HG02884 (cell line): Measurements from ENCODE around the gene ASTN2.

Experiments
- ATAC-seq: cut with Tn5 transposase; IDR thresholded peaks from one replicate; pipeline ENCODE4 v1.9.1; 2021; ENCODE audit warnings: mild to moderate bottlenecking, moderate library complexity; ENCODE audit not compliant: unreplicated experiment

Gene ASTN2, protein sequence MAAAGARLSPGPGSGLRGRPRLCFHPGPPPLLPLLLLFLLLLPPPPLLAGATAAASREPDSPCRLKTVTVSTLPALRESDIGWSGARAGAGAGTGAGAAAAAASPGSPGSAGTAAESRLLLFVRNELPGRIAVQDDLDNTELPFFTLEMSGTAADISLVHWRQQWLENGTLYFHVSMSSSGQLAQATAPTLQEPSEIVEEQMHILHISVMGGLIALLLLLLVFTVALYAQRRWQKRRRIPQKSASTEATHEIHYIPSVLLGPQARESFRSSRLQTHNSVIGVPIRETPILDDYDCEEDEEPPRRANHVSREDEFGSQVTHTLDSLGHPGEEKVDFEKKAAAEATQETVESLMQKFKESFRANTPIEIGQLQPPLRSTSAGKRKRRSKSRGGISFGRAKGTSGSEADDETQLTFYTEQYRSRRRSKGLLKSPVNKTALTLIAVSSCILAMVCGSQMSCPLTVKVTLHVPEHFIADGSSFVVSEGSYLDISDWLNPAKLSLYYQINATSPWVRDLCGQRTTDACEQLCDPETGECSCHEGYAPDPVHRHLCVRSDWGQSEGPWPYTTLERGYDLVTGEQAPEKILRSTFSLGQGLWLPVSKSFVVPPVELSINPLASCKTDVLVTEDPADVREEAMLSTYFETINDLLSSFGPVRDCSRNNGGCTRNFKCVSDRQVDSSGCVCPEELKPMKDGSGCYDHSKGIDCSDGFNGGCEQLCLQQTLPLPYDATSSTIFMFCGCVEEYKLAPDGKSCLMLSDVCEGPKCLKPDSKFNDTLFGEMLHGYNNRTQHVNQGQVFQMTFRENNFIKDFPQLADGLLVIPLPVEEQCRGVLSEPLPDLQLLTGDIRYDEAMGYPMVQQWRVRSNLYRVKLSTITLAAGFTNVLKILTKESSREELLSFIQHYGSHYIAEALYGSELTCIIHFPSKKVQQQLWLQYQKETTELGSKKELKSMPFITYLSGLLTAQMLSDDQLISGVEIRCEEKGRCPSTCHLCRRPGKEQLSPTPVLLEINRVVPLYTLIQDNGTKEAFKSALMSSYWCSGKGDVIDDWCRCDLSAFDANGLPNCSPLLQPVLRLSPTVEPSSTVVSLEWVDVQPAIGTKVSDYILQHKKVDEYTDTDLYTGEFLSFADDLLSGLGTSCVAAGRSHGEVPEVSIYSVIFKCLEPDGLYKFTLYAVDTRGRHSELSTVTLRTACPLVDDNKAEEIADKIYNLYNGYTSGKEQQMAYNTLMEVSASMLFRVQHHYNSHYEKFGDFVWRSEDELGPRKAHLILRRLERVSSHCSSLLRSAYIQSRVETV (N-terminal part only)

GRCh38 chr9:117414906-117415331 is at the start of gene ASTN2:
TSS of gene ASTN2 (minus strand) at chr9:117415057. CDS start at chr9:117414938, 119 bp downstream.
- ATAC-seq = no peak

DNA sequence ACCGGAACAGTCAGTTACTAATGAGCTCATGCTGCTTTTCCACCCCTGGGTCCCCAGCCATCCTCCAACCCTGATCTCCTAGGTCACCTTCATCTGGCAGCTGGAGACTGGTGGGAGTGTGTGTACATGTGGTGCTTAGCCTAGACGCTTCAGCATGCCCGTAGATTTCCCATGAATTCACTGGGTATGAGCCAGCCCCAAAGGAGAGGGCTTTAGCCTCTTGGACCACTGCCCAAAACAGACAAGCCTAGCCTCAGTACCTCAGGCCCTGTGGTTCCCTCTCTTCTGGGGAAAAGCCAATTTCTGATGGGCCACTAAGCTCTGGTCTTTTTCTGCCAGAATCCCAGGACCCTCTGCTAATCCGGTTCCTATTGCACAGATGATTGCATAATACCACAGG is 48.0 kb upstream of the ASTN2 start:
- no peak for ATAC-seq

GRCh38 chr9:117461386-117461785 is 46.5 kb upstream of the ASTN2 start:
- ATAC-seq = no peak

DNA sequence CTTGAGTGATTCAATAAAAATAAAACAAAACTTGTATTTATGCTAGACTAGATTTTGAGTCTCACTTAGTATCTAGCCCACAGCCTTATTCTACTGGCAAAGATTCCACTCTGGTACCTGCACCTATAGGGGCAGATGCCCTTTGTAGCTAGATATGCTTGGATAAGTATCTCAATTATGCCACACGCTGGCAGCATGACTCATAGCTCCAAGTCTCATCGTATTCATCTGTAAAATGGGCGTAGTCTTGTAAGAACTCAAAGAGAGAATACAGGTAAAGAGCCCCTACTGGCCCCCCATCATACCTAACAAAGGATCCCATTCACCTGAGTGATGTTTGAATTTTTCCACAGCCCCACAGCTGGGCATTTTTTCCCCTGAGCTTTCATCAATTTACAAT is 45.9 kb upstream of the ASTN2 start:
- no peak for ATAC-seq

GRCh38 chr9:117459913-117460312 is 45.1 kb upstream of the ASTN2 start:
- no peak for ATAC-seq

DNA sequence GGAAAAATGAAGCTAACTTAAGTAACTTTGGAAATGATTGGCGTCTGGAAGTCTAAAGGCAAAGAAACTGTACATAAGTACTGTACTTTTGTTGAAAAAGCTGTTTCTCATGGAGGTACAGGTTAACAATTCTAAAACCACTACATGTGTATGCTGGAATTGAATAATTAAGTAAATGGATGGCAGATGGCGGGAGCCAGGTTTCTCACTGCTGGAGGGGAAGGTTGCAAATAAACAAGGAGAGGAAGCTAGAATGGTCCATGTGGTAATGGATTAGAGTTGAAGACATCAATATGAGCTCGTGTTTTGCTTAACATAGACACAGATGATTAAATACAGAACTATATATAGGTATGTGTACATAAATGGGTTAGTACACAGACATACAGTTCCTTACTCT is 43.2 kb upstream of the ASTN2 start:
- ATAC-seq = no peak

DNA sequence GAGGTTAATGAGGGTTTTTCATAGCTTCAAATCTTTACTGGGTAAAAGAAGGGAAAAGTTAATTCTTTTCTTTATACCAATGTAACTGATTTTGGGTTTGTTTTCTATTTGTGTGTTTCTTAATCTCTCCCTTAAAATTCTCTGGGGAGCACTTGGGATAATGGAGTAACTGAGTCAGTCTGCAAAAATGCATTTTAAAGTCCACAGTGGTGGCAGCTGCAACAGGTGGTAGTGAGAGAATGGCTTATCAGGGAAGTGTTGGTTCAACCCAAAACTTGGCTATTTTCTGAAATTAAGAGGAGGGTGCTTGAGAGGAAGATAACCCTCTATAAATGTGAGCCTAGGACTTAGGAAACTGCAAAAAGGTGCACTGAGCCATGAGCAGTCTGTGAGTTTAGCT is 39.9 kb upstream of the ASTN2 start:
- ATAC-seq = no peak

GRCh38 chr9:117453737-117454136 is 38.9 kb upstream of the ASTN2 start:
- ATAC-seq = no peak

GRCh38 chr9:117451311-117451710 is 36.5 kb upstream of the ASTN2 start:
- no peak for ATAC-seq

DNA sequence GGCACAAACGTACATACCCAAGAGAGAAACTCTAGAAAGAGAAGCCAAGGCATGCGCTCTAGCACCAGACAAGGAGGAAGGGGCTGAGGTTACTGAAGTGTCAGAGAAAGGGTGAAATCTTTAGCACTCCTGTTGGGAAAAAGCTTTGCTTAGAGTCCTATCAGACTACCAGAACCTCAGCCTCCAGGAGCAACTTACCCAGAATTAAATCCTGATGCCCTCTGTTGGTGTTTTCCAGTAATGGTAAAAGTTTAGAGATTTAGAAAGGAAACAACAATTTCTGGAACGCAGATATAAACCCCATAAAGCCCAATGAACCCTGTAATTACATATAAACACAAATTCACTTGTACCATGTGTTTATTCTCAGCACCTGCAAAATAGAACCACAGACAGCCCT is 33.2 kb upstream of the ASTN2 start:
- ATAC-seq = no peak

DNA sequence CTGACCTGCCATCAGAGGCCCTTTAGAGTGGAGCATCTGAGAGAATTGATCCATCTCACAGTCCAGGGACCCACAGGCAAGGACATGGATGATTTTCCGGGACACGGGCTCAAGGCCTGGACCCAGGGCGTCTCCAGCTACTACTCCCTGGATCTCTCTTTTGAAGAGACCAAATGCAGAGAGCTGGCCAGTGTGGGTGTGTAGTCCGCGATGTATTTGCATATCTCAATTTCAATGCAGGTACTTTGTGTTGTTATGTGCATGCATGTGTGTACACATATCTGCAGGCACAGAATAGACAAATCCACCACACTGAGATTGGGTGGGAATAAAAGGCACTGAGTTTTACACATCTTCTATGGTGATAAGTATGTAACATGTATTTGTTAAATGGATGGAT is 30.8 kb upstream of the ASTN2 start:
- no peak for ATAC-seq

GRCh38 chr9:117444501-117444900 is 29.6 kb upstream of the ASTN2 start:
- no peak for ATAC-seq

DNA sequence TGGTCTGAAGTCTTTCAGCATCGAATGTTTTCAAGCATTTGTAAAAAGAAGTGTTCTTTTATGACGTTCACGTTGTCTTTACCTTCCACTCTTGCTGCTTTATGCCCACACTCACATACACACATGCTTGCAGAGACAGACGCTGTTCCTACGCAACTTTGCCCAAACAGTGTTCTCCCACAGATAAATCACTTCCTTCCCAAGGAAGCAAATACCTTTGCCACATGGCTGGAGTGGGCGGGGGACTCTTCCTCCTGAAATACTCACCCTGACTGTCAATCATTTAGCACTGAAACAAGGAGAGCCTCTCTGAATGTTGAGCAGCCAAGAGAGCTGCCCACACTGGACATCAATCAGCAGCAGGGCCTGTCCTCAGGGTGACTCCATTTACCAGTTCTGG is 22.4 kb upstream of the ASTN2 start:
- no peak for ATAC-seq

- ATAC-seq = no peak
These were observed 20.9 kb upstream of the ASTN2 start for GRCh38 chr9:117435630-117436261.

- no peak for ATAC-seq
These were observed 19.7 kb upstream of the ASTN2 start for GRCh38 chr9:117434566-117434965.

DNA sequence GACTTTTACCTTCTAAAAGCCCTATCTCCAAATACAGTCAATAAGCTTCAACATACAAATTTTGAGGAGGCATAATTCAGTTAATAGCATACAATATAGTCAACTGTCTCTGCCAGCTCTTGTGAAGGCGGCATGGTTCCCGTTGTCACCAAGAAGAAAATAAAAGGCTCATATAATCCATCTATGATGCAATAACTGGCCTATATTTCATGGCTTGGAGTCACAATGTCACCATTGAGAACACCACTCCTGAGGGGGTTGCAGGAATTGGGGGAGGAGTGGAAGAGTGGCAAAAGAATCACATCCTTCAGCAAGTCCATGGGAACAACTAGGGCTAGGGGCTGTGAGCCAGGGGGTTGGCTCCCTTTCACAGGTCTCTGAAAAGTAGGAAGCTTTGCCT is 16.0 kb upstream of the ASTN2 start:
- no peak for ATAC-seq

DNA sequence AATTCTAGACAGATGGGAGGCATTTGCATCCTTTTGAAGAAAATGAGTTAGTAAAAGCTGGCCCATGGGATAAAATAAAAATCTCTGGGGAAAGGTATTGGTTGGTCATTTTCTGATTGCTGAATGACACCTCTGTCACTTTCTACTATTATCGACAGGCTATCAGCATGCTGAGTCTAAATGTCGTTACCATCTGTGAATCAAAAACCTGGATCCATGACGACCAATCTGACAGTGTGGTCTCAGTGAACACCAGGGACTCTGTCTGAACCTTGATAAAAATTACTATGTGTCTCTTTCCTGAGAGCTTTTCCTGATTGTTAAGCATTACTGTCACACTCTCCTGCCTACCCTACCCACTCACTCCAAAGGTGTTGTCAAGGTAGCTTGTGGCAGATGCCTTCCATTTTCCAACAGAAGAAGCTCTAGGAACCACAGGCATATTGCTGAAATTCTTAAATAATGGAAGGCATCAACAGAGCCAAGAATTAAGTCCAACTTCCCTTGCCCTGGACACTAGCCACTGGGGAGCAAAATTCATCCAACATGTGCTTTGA is 12.6 kb upstream of the ASTN2 start:
- no peak for ATAC-seq

DNA sequence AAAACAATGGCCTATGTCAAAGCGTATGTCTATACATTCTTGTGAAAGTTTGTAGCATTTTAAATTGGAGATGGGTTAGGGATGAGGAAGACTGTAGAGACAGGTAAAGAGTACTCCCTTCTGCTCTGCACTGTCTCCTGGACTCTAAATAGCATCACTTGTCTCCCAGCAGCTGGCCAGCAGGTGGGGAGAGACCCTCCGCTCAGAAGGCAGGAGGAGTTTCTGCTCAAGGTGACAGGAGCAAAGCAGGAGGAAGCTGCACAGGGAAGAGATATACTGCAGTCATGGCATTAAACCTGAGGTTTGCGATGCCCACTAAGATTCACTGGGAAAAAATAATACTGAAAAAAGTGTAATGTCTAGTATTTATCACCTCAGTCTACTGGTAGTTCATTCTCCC is 10.7 kb upstream of the ASTN2 start:
- ATAC-seq = no peak

- ATAC-seq = no peak
These were observed 9.4 kb upstream of the ASTN2 start for GRCh38 chr9:117424291-117424690.

DNA sequence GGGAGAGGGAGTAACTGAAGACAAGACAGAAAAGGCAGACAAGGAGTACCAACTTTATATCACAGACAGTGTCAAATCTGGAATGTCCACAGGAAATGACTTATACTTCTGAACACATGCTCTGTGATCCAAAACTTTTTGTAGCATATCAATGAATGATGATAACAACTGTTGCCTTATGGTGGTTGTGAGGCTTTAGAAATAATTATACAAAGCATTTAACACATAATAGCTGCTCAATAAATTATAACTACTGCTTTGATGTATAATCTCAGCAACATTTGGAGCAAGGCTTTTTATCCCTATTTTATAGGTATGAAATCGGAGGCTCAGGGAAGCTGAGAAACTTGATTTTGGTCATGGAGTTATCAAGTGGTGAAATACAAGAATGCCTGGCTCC is 3.3 kb upstream of the ASTN2 start:
- ATAC-seq = no peak
